Prostate gland (tissue), 2 donors: ENCODE data around the gene KRTAP12-1. TPM values are rescaled to one million over a fixed set of nuclear protein-coding genes. Genes with fewer than 3 reads are reported as not detected.

ENCODE experiments used
- DNase-seq: peaks from one replicate; pipeline ENCODE4 v3.0.0-alpha.2; 2019; ENCODE audit warnings: low spot score
- H3K27ac ChIP-seq, 2 donors: fragments of 200-600 bp; sonication (generic); 2 replicates each; pipeline ENCODE4 v1.5.1; 2017 to 2019
- H3K27me3 ChIP-seq: fragments of 200-600 bp; sonication (generic); replicated peaks from 2 replicates; pipeline ENCODE4 v1.5.1; 2019; ENCODE audit not compliant: insufficient read depth
- H3K36me3 ChIP-seq, 2 donors: fragments of 200-600 bp; sonication (generic); 1 replicate in 1 of 2; 2 replicates in 1 of 2; pipeline versions ENCODE4 v1.5.1 to v1.8.1; 2017 to 2019
- H3K4me1 ChIP-seq: fragments of 200-600 bp; sonication (generic); replicated peaks from 2 replicates; pipeline ENCODE4 v1.5.1; 2019
- H3K4me3 ChIP-seq, 2 donors: fragments of 200-600 bp; sonication (generic); 2 replicates each; pipeline ENCODE4 v1.5.1; 2017 to 2019
- H3K9me3 ChIP-seq: fragments of 200-600 bp; sonication (generic); 2 replicates; pipeline ENCODE4 v1.5.1; 2017
- CTCF ChIP-seq, 4 experiments: fragments of 200-600 bp in 2 of 4; fragments of 450-650 bp in 2 of 4; sonication (generic) in 2 of 4; IDR thresholded peaks; 1 replicate in 3 of 4; 2 replicates in 1 of 4; pipeline ENCODE4 v1.5.1; 2016 to 2019; ENCODE audit warnings: antibody characterized with exemption in 4 of 4, mild to moderate bottlenecking in 2 of 4, moderate library complexity in 2 of 4
- POLR2A ChIP-seq: fragments of 450-650 bp; IDR thresholded peaks from one replicate; pipeline ENCODE4 v1.6.1; 2016; ENCODE audit warnings: antibody characterized with exemption, mild to moderate bottlenecking
- POLR2AphosphoS5 ChIP-seq: sonication (generic); formaldehyde crosslinking; IDR thresholded peaks from one replicate; pipeline ENCODE4 v1.6.1; 2017; ENCODE audit warnings: antibody characterized with exemption
- WGBS: methylation state at CpG from one replicate; pipeline ENCODE4 v1.1.5; 2018; 5-methylcytosine and 5-hydroxymethylcytosine counted together
- intact Hi-C: fragments of 100-400 bp; cut with DNase I; formaldehyde crosslinking; loops from one replicate; pipeline ENCODE4 v1.14.2; 2022
- small RNA-seq, 2 donors: library from RNA; depleted of rRNA; stranded (forward); fragments of <200 nt; gene quantifications; one replicate each; pipeline ENCODE3, GENCODE V24; 2016
- total RNA-seq, 2 donors: library from RNA; depleted of rRNA; stranded (reverse); fragments of >200 nt; gene quantifications; one replicate each; pipeline ENCODE4 v1.1.0, GENCODE V29; 2016

KRTAP12-1 gene
- total RNA-seq, 2 donors from 2014 or later, result not detected

- no peak for DNase-seq
- intact Hi-C loops, result no loop called here
- TF ChIP-seq CTCF (IDR thresholded peaks at IDR 0.05) (no peak), POLR2A (no peak), POLR2AphosphoS5 (no peak)
- H3K4me1 ChIP-seq, result no peaks in the 10 kb centered on the region
- no peak within 1 kb of the TSS for H3K27ac ChIP-seq
- WGBS, result 38% methylated on average over 20 of the region's 21 CpGs
- H3K36me3 ChIP-seq, result no peaks in the 10 kb centered on the region
- H3K4me3 ChIP-seq, result no peak within 1 kb of the TSS
- H3K27me3 ChIP-seq, result peaks cover 3% of the 10 kb centered on the region
- no peaks in the 10 kb centered on the region for H3K9me3 ChIP-seq
Measured at GRCh38 chr21:44637018-44637850, 44.7 kb downstream of the KRTAP12-1 start, which contains the start of gene KRTAP10-10. Gene KRTAP10-10 (plus strand): TSS chr21:44637356. CDS start chr21:44637418, 62 bp downstream.

GRCh38 chr21:44636209-44637017 lies 45.5 kb downstream of the KRTAP12-1 start:
- TF ChIP-seq POLR2A (no peak), CTCF (IDR thresholded peaks at IDR 0.05) (no peak), POLR2AphosphoS5 (no peak)
- no peaks in the 10 kb centered on the region for H3K36me3 ChIP-seq
- H3K9me3 ChIP-seq, result no peaks in the 10 kb centered on the region
- peaks cover 3% of the 10 kb centered on the region for H3K27me3 ChIP-seq
- no peak overlapping the region for H3K27ac ChIP-seq
- H3K4me3 ChIP-seq, result no peak overlapping the region
- no peak for DNase-seq
- no peaks in the 10 kb centered on the region for H3K4me1 ChIP-seq
- intact Hi-C loops, result no loop called here
- WGBS, result 77% methylated on average over 15 of the region's 15 CpGs

DNA sequence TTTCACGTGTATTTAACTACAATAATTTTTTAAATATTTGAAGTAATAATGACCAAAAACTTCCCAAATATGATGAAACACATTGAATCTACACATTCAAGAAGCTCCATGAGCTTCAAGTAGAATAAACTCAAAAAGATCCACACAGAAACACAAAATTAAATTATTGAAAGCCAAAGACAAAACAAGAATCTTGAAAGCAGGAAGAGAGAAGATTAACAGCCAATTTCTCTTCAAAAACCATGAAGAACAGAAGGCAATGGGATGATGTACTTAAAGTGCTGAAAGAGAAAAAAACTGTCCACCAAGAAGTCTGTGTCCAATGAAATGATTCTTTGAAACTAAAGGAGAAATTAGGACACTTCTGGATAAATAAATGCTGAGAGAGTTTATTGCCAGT lies 49.9 kb downstream of the KRTAP12-1 start:
- Histone ChIP-seq H3K27ac (no peak overlapping the region), H3K36me3 (no peaks in the 10 kb centered on the region), H3K9me3 (no peaks in the 10 kb centered on the region), H3K27me3 (no peaks in the 10 kb centered on the region), H3K4me1 (no peaks in the 10 kb centered on the region), H3K4me3 (no peak overlapping the region)
- intact Hi-C loops, result no loop called here
- no peak for TF ChIP-seq POLR2AphosphoS5
- no peak for TF ChIP-seq CTCF (IDR thresholded peaks at IDR 0.05)
- TF ChIP-seq POLR2A, result no peak
- 95% methylated on average over 1 of the region's 1 CpG for WGBS
- no peak for DNase-seq

Small RNA genes lying within 50 kb of the gene (small RNA-seq; reads per million reads assigned to genes)
- gene KRTAP12-6P, result 0 reads per million in 2 donors

Other genes with a start within 250 kb of the KRTAP12-1 start
- gene LRRC3, start 226.7 kb downstream of the KRTAP12-1 start, total RNA-seq, result 1 to 10 TPM; 1.6 to 7.1 TPM
- gene KRTAP10-1, start 142.0 kb downstream of the KRTAP12-1 start, total RNA-seq, result not detected
- not detected for gene KRTAP10-2, start 130.7 kb downstream of the KRTAP12-1 start, total RNA-seq
- not detected for gene KRTAP10-3, start 123.4 kb downstream of the KRTAP12-1 start, total RNA-seq
- gene KRTAP10-4, start 108.4 kb downstream of the KRTAP12-1 start, total RNA-seq, result not detected
- not detected for gene KRTAP10-5, start 101.6 kb downstream of the KRTAP12-1 start, total RNA-seq
- not detected for gene KRTAP10-6, start 89.7 kb downstream of the KRTAP12-1 start, total RNA-seq
- not detected for gene KRTAP10-7, start 81.6 kb downstream of the KRTAP12-1 start, total RNA-seq
- gene KRTAP10-8, start 70.1 kb downstream of the KRTAP12-1 start, total RNA-seq, result not detected
- not detected for gene KRTAP10-9, start 55.1 kb downstream of the KRTAP12-1 start, total RNA-seq
- not detected for gene KRTAP10-10, start 44.8 kb downstream of the KRTAP12-1 start, total RNA-seq
- not detected for gene KRTAP10-11, start 35.7 kb downstream of the KRTAP12-1 start, total RNA-seq
- not detected for gene KRTAP12-4, start 27.5 kb downstream of the KRTAP12-1 start, total RNA-seq
- not detected for gene KRTAP12-3, start 24.2 kb downstream of the KRTAP12-1 start, total RNA-seq
- not detected for gene KRTAP12-2, start 15.2 kb downstream of the KRTAP12-1 start, total RNA-seq
- gene KRTAP10-12, start 15.0 kb upstream of the KRTAP12-1 start, total RNA-seq, result not detected
- under 1 TPM in 1 of 2 donors, not detected in 1; 0.85 TPM for gene TSPEAR, start 29.4 kb upstream of the KRTAP12-1 start, total RNA-seq
- 10 to 100 TPM; 46.9 to 75.7 TPM for gene UBE2G2, start 119.7 kb upstream of the KRTAP12-1 start, total RNA-seq
- 10 to 100 TPM; 78.3 to 92.2 TPM for gene SUMO3, start 135.9 kb upstream of the KRTAP12-1 start, total RNA-seq
- gene PTTG1IP, start 191.5 kb upstream of the KRTAP12-1 start, total RNA-seq, result 100 to 1,000 TPM; 216 to 244 TPM
- 10 to 100 TPM; 23.1 to 56.1 TPM for gene ITGB2, start 238.7 kb upstream of the KRTAP12-1 start, total RNA-seq